ENCODE data around the gene OR52H1. TPM values are rescaled to one million over a fixed set of nuclear protein-coding genes. Genes with fewer than 3 reads are reported as not detected.
A peak's percentile ranks its signal among the peaks of the same experiment; 100 is the strongest.

Gene OR52H1
- polyA plus RNA-seq, 1 of the 3 experiments (the other 2 are of a cell fraction): not detected

- no peaks in the 10 kb centered on the region for H3K36me3 ChIP-seq (replicated peaks in 1 of 2; ENCODE audit: control insufficient read depth in 1 of 2, insufficient read depth in 2 of 2, low read length in 1 of 2)
- H3K27me3 ChIP-seq (ENCODE audit: insufficient read depth): peaks cover 8% of the 10 kb centered on the region; the same call in 1 of the 2 replicates
- H3F3A ChIP-seq (replicated peaks; ENCODE audit: insufficient read depth): no peaks in the 10 kb centered on the region
- no peak for TF ChIP-seq USF1 (IDR thresholded peaks at IDR 0.05; ENCODE audit: borderline replicate concordance, low read depth)
- TF ChIP-seq ELF1 (IDR thresholded peaks at IDR 0.05): no peak
- TF ChIP-seq JUND (IDR thresholded peaks at IDR 0.05): peak; percentile 31; the same call in 1 of the 2 replicates
- no peak for TF ChIP-seq RFX5 (IDR thresholded peaks at IDR 0.05; ENCODE audit: low read length)
- TF ChIP-seq RXRA (IDR thresholded peaks at IDR 0.05; ENCODE audit: borderline replicate concordance, low read depth): no peak
- no peak for TF ChIP-seq FOXJ3 (CRISPR knock-in tag; IDR thresholded peaks at IDR 0.05)
- no peak for TF ChIP-seq CHD2 (IDR thresholded peaks at IDR 0.05; ENCODE audit: low read length, partially characterized antibody)
- TF ChIP-seq FOSL2 (IDR thresholded peaks at IDR 0.05; ENCODE audit: borderline replicate concordance, low read depth): peak; percentile 67; the same call in 1 of the 2 replicates
- no peak for TF ChIP-seq GATA2 (CRISPR knock-in tag; IDR thresholded peaks at IDR 0.05)
- H3K9me3 ChIP-seq: no peaks in the 10 kb centered on the region
- no peaks in the 10 kb centered on the region for H3K4me1 ChIP-seq (ENCODE audit: control insufficient read depth in 1 of 2, insufficient read depth in 2 of 2, low read depth in 1 of 2, low read length in 1 of 2)
- no peaks in the 10 kb centered on the region for H4K20me1 ChIP-seq (ENCODE audit: insufficient read depth)
- H2AFZ ChIP-seq (ENCODE audit: low read depth): no peak overlapping the region
- no peak overlapping the region for H3K27ac ChIP-seq (ENCODE audit: low read depth in 2 of 2, low read length in 1 of 2)
- WGBS (ENCODE audit: low lambda C conversion rate): 2% methylated on average over 5 of the region's 5 CpGs
- H3K9ac ChIP-seq: no peak overlapping the region
- ChIA-PET POLR2A (no interaction called here), CTCF (no interaction called here)
- H3K4me3 ChIP-seq (ENCODE audit: low read depth in 2 of 2, low read length in 1 of 2): no peak overlapping the region
- H3K79me2 ChIP-seq (ENCODE audit: insufficient read depth): no peaks in the 10 kb centered on the region; the same call in 1 of the 2 replicates
- no peaks in the 10 kb centered on the region for H3K9me2 ChIP-seq
- no peak for DNase-seq
- H3K4me2 ChIP-seq: no peak overlapping the region
Measured at GRCh38 chr11:5550440-5551095, 2.2 kb upstream of the OR52H1 start.

- CTCF ChIA-PET: interaction anchor here (0.9 kb wide), 1 partner anchor 17 kb away, joined by 3 read pairs; no protein-coding TSS in a partner anchor
Measured at GRCh38 chr11:5547982-5548381, 358 bp downstream of the OR52H1 start.

More at GRCh38 chr11:5547982-5548381, 358 bp downstream of the OR52H1 start:
- Histone ChIP-seq H3K79me2 (ENCODE audit: insufficient read depth) (no peaks in the 10 kb centered on the region), H3K4me2 (no peak overlapping the region), H3K27ac (ENCODE audit: low read depth in 2 of 2, low read length in 1 of 2) (no peak overlapping the region), H4K20me1 (ENCODE audit: insufficient read depth) (no peaks in the 10 kb centered on the region), H3K9me3 (no peaks in the 10 kb centered on the region), H3K27me3 (ENCODE audit: insufficient read depth) (peaks cover 8% of the 10 kb centered on the region; the same call in 1 of the 2 replicates), H3K9ac (no peak overlapping the region), H3K4me1 (ENCODE audit: control insufficient read depth in 1 of 2, insufficient read depth in 2 of 2, low read depth in 1 of 2, low read length in 1 of 2) (no peaks in the 10 kb centered on the region), H3K4me3 (ENCODE audit: low read depth in 2 of 2, low read length in 1 of 2) (no peak overlapping the region), H3K36me3 (replicated peaks in 1 of 2; ENCODE audit: control insufficient read depth in 1 of 2, insufficient read depth in 2 of 2, low read length in 1 of 2) (no peaks in the 10 kb centered on the region), H2AFZ (ENCODE audit: low read depth) (no peak overlapping the region), H3K9me2 (no peaks in the 10 kb centered on the region), H3F3A (replicated peaks; ENCODE audit: insufficient read depth) (no peaks in the 10 kb centered on the region)
- POLR2A ChIA-PET: no interaction called here
- TF ChIP-seq USF1 (IDR thresholded peaks at IDR 0.05; ENCODE audit: borderline replicate concordance, low read depth) (no peak), PBX3 (IDR thresholded peaks at IDR 0.05) (no peak), CTCF (IDR thresholded peaks at IDR 0.05) (no peak), MXI1 (IDR thresholded peaks at IDR 0.05; ENCODE audit: low read depth, low read length) (no peak), SMC3 (IDR thresholded peaks at IDR 0.05; ENCODE audit: low read depth, low read length) (no peak), TCF12 (IDR thresholded peaks at IDR 0.05) (no peak), ZBTB33 (IDR thresholded peaks at IDR 0.05; ENCODE audit: borderline replicate concordance, low read depth) (no peak), CHD2 (IDR thresholded peaks at IDR 0.05; ENCODE audit: low read length, partially characterized antibody) (no peak), USF2 (IDR thresholded peaks at IDR 0.05; ENCODE audit: borderline replicate concordance, low read depth, low read length) (no peak), GABPA (IDR thresholded peaks at IDR 0.05; ENCODE audit: low read depth) (no peak), RXRA (IDR thresholded peaks at IDR 0.05; ENCODE audit: borderline replicate concordance, low read depth) (no peak), EP300 (IDR thresholded peaks at IDR 0.05; ENCODE audit: borderline replicate concordance in 1 of 2, low read depth in 1 of 2, low read length in 1 of 2) (no peak), RCOR1 (IDR thresholded peaks at IDR 0.05; ENCODE audit: low read length) (no peak), FOSL2 (IDR thresholded peaks at IDR 0.05; ENCODE audit: borderline replicate concordance, low read depth) (no peak), NRF1 (IDR thresholded peaks at IDR 0.05; ENCODE audit: low read depth, low read length) (no peak)
- WGBS (ENCODE audit: low lambda C conversion rate): 0% methylated on average over 1 of the region's 1 CpG
- DNase-seq: no peak

Data from SK-N-SH (cell line).